Activated naive CD8-positive, alpha-beta T cell treated with anti-CD3 and anti-CD28 coated beads, Interleukin-2, amount 50 U/mL, for 16 hours (primary cell): ENCODE measurements around the gene CASP3.
"Not testable (repeated sequence)": the region's sequence is repeated elsewhere in the genome, so short reads cannot be mapped to it uniquely, and the experiment has no call there.

ENCODE experiments used
- DNase-seq: peaks from one replicate; pipeline ENCODE4 v3.0.0-alpha.2; 2020; ENCODE audit warnings: low read depth, low spot score

The CASP3 gene

GRCh38 chr4:184664445-184665210, 15.4 kb upstream of the CASP3 start:
- DNase-seq, result no peak

- no peak for DNase-seq
Observed at GRCh38 chr4:184662236-184662635, 13.0 kb upstream of the CASP3 start.

- DNase-seq, result no peak
Observed at GRCh38 chr4:184660978-184661377, 11.7 kb upstream of the CASP3 start.

DNA sequence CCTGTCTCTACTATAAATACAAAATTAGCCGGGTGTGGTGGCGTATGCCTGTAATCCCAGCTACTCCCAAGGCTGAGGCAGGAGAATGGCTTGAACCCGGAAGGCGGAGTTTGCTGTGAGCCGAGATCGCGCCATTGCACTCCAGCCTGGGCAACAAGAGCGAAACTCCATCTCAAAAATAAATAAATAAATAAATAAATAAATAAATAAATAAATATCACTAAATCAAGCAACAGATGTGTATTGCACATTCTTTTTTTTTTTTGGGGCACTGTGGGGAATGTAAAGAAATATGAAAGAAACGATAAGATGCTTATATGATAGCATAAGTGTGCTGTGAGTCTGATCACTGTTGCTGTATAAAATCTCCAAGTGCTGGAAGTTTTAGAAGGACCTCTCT, 8.6 kb upstream of the CASP3 start:
- DNase-seq, result not testable (repeated sequence)

GRCh38 chr4:184657144-184657543, 7.9 kb upstream of the CASP3 start:
- DNase-seq, result no peak

DNA sequence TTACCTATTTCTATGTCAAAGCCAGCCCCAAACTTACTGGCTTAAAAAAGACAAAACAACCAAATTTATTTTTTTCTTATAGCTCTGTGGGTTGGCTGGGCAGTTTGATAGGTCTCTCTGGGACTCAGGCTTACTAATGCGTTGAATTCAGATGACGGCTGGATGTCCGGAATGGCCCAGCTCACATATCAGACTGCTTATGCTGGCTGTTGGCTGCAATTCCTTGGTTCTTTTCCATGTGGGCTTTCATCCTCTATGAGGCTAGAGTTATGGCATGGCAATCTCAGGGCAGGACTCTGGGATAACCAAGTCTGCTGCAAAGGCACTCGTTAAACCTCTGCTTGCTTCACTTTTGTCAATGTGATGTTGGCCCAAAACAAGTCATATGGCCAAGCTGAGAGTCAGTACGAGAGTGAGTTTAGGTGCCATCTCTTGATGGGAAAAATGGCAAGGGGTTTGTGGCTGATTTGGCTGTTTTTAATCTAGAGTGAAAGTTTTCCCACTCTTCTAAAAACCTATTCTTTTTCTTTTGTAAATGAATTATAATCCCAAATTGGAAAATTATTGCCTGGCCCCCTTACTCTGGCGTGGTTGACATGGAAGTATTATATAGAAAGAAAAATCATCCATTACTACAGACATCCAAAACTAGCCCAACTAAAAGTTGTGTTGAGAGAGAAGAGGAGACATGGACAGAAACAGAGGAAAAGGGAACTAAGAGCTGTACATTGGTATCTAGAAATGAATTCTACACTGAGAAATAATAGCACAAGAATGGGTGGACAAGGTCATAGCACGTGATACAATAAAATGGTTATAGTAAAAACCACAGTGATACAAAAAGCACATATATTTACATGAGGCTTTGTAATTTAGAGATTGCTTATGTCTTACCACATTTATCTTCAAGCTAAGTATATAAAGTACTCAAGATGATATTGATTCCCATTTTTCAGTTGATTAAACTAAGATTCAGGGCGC, 6.9 kb upstream of the CASP3 start:
- no peak for DNase-seq

DNA sequence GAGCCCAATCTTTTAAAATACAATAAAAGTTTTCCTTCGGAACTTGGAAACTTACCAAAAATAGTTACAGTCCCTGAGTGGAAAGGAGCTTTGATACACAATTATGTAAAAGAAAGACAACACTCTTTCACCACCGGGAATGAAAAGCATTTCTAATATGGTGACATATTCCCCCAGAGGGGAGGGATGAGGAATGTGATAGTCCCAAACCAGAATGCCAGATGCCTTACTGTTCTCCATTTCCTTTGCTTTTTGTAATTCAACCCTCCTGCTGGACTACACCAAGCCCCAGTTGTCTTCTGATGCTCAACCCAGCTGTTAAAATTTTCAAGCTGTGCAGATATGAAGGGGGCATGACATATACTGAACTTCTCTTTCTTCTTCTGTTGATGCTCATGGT, 4.4 kb upstream of the CASP3 start:
- DNase-seq, result no peak

DNA sequence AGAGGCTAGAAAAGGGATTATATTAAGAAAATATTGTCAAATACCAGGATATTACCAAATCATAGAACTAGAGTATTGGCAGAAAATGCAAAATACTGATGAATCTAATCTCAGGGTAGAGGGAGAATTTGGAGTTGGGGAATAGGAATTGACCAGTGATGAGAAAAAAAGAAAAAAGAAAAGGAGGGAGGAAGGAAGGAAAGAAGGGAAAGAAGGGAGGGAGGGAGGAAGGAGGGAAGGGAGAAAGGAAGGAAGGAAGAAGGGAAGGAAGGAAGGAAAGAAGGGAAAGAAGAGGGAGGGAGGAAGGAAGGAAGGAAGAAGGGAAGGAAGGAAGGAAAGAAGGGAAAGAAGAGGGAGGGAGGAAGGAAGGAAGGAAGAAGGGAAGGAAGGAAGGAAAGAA, 3.4 kb upstream of the CASP3 start:
- DNase-seq, result not testable (repeated sequence)

- no peak for DNase-seq
Observed at GRCh38 chr4:184651899-184652298, 2.7 kb upstream of the CASP3 start.

GRCh38 chr4:184649971-184650855, 966 bp upstream of the CASP3 start:
- no peak for DNase-seq

DNA sequence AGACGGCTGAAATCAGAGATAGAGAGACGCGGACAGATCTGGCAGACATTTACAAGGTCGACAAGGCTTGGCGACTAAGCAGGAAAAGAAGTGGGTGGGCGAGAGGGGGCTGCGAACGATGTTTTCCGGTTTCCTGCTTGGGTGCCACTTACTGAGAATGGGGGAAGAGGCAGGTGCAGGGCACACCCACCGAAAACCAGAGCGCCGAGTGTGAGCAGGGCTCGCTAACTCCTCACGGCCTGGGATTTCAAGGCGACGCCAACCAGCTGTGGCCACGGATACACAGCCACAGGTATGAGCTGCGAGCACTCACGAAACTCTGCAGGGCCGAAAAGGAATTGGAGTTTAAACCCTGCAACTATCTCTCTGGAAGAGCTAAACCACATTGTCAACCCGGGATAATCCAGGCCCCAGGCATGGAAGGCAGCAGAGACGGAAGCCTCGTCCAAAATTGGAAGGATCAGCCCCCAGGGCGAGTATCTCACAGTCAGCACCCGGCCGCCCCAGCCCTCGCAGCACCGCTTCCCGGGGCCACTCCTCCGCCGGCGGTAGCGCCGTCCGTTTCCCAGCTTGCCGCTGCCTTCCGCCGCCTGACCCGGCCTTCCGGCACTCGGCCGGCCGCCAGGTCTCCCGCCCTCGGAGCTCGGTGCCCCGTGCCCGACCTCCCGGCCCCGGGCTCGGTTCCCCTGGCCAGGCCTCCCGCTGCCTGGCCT, 778 bp downstream of the CASP3 start:
- DNase-seq, result no peak

DNA sequence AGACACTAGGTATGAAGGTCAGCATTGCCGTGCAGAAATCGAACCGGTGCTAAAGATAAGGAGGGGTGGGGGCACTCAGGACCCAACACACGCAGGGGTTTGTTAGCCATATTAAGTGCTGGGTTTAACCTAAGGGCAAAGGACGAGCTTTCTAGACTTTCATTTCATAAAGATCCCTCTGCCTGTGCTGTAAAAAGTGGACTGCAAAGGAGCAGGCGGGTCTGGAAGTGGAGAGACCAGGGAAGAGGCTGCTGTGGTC, 1.3 kb downstream of the CASP3 start:
- DNase-seq, result no peak

DNA sequence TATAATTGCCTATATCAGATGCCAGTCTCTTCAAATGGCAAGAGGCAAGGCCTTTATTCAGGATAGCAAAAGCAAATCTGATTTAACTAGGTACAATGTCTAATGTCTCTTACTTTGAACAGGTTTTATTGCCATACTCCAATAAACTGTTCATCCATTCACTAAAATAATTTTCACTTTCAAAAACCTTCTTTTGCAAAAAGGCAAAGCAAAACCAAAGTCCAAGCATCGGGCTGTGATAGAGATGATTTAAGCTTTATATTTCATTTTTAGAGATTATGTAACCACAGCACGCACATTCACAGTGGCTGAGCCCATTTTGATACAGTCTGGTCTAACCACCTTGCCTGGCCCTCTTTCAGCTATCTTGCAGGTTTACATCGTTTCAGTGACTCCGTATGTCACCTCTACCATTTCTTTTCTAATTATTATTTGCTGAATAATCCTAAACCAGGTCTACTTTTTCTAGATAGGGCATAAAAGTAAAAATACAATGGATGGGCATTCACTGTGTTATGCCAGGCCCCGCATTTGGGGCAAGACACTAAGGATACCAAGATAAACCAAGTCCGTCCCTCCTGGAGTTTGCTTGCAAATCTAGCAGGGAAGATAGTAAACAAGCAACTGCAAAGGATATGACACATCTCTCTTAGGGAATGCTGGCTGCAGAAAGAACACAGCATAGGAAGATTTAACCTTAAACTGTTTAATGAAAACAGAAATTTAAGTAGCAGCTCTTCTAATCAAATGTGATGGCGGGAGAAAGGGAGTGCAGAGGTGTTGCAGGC, 1.8 kb downstream of the CASP3 start:
- no peak for DNase-seq

DNA sequence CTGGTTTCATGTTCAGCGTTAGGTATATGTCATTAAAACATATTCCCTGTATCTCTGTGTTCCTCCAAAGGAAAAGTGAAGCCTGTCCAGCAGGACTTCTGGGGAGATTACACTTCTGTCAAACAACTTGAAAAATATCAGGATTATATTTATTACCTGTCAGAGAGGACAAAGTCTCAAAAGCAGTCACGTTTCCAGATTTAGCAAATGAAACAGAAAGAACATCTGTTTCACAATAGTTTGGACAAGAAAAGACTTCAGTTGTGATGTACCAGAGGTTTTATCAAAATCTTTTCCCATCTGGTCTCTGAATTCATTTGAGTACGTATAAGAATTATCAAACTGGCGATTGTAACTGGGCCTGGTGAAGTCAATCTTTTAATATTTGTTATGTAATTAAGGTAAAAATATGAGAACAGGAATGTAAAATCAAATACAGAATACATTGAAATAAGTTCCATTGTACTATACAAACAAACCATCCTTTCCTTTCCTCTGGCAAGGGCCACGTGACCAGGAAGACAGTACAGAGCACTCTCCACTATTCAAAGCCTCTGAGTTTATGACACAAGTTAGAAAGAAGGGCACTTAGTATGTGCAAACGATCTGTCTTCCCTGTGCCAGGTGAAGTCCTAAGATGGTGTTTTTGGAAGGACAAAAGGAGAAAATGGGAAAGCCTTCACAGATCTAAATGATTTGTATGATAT, 3.2 kb downstream of the CASP3 start:
- no peak for DNase-seq

DNA sequence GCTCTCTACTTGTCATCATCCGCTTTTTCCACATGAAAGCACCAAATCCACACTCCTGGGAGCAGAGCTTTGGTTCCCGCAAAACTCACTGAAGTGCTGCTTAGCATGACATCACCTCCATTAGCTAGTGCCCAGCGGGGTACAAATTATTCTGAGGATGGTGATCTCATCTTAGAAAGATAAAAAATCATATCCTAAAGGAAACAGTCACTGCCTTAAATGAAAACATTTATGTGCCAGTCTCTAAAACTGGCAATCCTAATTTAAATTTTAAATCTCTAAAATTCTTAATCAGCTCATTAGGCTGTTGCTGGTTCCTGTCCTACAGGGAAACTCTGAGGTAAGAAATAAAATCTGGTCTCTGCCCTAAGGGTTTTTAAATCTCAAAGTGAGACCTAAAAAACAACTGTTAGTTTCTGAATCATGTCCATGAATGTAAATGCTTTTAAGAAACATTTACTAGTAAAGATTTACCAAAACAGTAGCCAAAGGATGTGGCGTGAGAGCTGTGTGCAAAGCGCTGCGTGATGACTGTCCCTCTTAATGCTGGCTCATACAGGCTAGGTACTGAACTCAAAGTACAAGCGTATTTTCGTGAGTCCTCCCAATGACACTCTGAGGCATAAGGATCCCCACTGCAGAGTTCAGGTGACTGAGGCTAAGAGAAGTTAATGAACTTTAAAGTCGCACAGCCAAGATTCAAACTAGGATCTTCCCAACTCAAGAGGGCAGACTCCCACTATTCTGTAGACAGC, 4.5 kb downstream of the CASP3 start:
- DNase-seq, result no peak

GRCh38 chr4:184643731-184644130, 5.5 kb downstream of the CASP3 start:
- DNase-seq, result no peak

DNA sequence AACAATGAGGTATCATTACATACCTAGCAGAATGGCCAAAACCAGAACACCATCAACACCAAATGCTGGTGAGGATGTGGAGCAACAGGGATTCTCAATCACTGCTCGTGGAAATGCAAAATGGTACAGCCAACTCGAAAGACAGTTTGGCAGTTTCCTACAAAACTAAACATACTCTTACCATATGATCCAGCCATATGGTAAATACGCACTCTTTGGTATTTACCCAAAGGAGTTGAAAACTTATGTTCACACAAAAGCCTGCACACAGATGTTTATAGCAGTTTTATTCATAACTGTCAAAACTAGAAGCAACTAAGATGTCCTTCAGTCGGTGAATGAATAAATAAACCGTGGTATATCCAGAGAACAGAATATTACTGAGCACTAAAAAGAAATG, 7.8 kb downstream of the CASP3 start:
- DNase-seq, result no peak

GRCh38 chr4:184641022-184641421, 8.2 kb downstream of the CASP3 start:
- DNase-seq, result no peak

- no peak for DNase-seq
Observed at GRCh38 chr4:184636897-184637296, 12.3 kb downstream of the CASP3 start.
